SU-DHL-6 (cell line): ENCODE results near the gene PUM1.

Experiments used
- H2AFZ ChIP-seq: fragments of 200-600 bp; sonication (generic); 2 replicates; pipeline ENCODE4 v1.6.1; 2014; ENCODE audit warnings: low read depth, mild to moderate bottlenecking, moderate library complexity, mixed read lengths, antibody characterized with exemption, low read length; ENCODE audit not compliant: severe bottlenecking
- H3F3A ChIP-seq: fragments of 200-600 bp; shearing (Covaris generic); 2 replicates; pipeline ENCODE4 v1.6.0; 2016; ENCODE audit warnings: antibody characterized with exemption, mild to moderate bottlenecking; ENCODE audit not compliant: insufficient read depth
- H3K27ac ChIP-seq: fragments of 200-600 bp; sonication (generic); 2 replicates; pipeline ENCODE4 v1.5.1; 2016; ENCODE audit warnings: low read depth, mild to moderate bottlenecking, low read length, moderate library complexity, mixed read lengths
- H3K27me3 ChIP-seq: fragments of 200-600 bp; sonication (generic), shearing (Covaris generic); 2 replicates; pipeline ENCODE4 v1.6.0; 2014; ENCODE audit warnings: mild to moderate bottlenecking, low read length
- H3K36me3 ChIP-seq: fragments of 200-600 bp; sonication (generic); 2 replicates; pipeline ENCODE4 v1.6.1; 2014; ENCODE audit warnings: mild to moderate bottlenecking, low read length, mixed read lengths
- H3K4me2 ChIP-seq: fragments of 300-600, 200-600 bp; shearing (Covaris generic), sonication (generic); 2 replicates; pipeline ENCODE4 v1.6.0; 2014; ENCODE audit warnings: low read length, low read depth, mild to moderate bottlenecking; ENCODE audit not compliant: poor library complexity, severe bottlenecking
- H3K4me3 ChIP-seq: fragments of 200-600 bp; sonication (generic); 2 replicates; pipeline ENCODE4 v1.5.1; 2014; ENCODE audit warnings: antibody characterized with exemption, low read length, mild to moderate bottlenecking, mixed read lengths; ENCODE audit not compliant: insufficient read depth, poor library complexity, severe bottlenecking
- H3K79me2 ChIP-seq: fragments of 200-600 bp; sonication (generic); 2 replicates; pipeline ENCODE4 v1.6.1; 2014; ENCODE audit warnings: mild to moderate bottlenecking, low read length, moderate library complexity; ENCODE audit not compliant: insufficient read depth
- H3K9ac ChIP-seq: fragments of 200-600 bp; sonication (generic); 2 replicates; pipeline ENCODE4 v1.7.0; 2014; ENCODE audit warnings: mild to moderate bottlenecking, low read length
- H3K9me2 ChIP-seq: fragments of 200-600 bp; sonication (generic); replicated peaks from 2 replicates; pipeline ENCODE4 v1.6.1; 2014; ENCODE audit warnings: low read length; ENCODE audit not compliant: insufficient read depth
- H3K9me3 ChIP-seq: fragments of 200-600 bp; sonication (generic); 2 replicates; pipeline ENCODE4 v1.6.1; 2014; ENCODE audit warnings: low read length, mixed read lengths; ENCODE audit not compliant: insufficient read depth
- H4K20me1 ChIP-seq: fragments of 200-600 bp; sonication (generic); 2 replicates; pipeline ENCODE4 v1.6.1; 2014; ENCODE audit warnings: low read depth, mild to moderate bottlenecking, antibody characterized with exemption, low read length, moderate library complexity, mixed read lengths
- CTCF ChIP-seq: fragments of 200-600 bp; sonication (generic); IDR thresholded peaks from one replicate; pipeline ENCODE4 v1.5.1; 2017; ENCODE audit warnings: antibody characterized with exemption, mild to moderate bottlenecking, low read length, moderate library complexity; ENCODE audit not compliant: insufficient read depth, poor library complexity, severe bottlenecking
- EZH2phosphoT487 ChIP-seq: fragments of 200-600 bp; sonication (generic), shearing (Covaris generic); conservative IDR thresholded peaks from 2 replicates; pipeline ENCODE4 v1.6.1; 2018; ENCODE audit warnings: mild to moderate bottlenecking, antibody characterized with exemption, low read length, moderate library complexity, mixed read lengths

The PUM1 gene

GRCh38 chr1:30955448-30956015 lies 110.0 kb downstream of the PUM1 start:
- peaks cover 40% of the 10 kb centered on the region for H3K36me3 ChIP-seq
- TF ChIP-seq CTCF, result no peak
- no peak for TF ChIP-seq EZH2phosphoT487
- H3K79me2 ChIP-seq, result peaks cover 15% of the 10 kb centered on the region
- no peak overlapping the region for H3K27ac ChIP-seq
- no peaks in the 10 kb centered on the region for H3K9me2 ChIP-seq
- H3K9ac ChIP-seq, result no peak overlapping the region
- H3K4me3 ChIP-seq, result no peak overlapping the region
- no peak overlapping the region for H2AFZ ChIP-seq
- no peaks in the 10 kb centered on the region for H4K20me1 ChIP-seq
- H3K27me3 ChIP-seq, result no peaks in the 10 kb centered on the region
- H3F3A ChIP-seq, result no peaks in the 10 kb centered on the region
- H3K9me3 ChIP-seq, result no peaks in the 10 kb centered on the region
- no peak overlapping the region for H3K4me2 ChIP-seq

GRCh38 chr1:30953685-30954084 lies 111.8 kb downstream of the PUM1 start:
- no peaks in the 10 kb centered on the region for H3F3A ChIP-seq
- peaks cover 8% of the 10 kb centered on the region for H3K79me2 ChIP-seq
- H3K27ac ChIP-seq, result no peak overlapping the region
- H3K4me2 ChIP-seq, result no peak overlapping the region
- no peak overlapping the region for H3K4me3 ChIP-seq
- H3K9ac ChIP-seq, result no peak overlapping the region
- TF ChIP-seq EZH2phosphoT487 (no peak), CTCF (no peak)
- H3K9me3 ChIP-seq, result no peaks in the 10 kb centered on the region
- H3K9me2 ChIP-seq, result no peaks in the 10 kb centered on the region
- no peaks in the 10 kb centered on the region for H3K27me3 ChIP-seq
- no peak overlapping the region for H2AFZ ChIP-seq
- no peaks in the 10 kb centered on the region for H4K20me1 ChIP-seq
- peaks cover 37% of the 10 kb centered on the region for H3K36me3 ChIP-seq

- H3K4me3 ChIP-seq, result no peak overlapping the region
- H3K27ac ChIP-seq, result no peak overlapping the region
- no peaks in the 10 kb centered on the region for H3K9me3 ChIP-seq
- peaks cover 38% of the 10 kb centered on the region for H3K36me3 ChIP-seq
- H3K27me3 ChIP-seq, result no peaks in the 10 kb centered on the region
- H3K9me2 ChIP-seq, result no peaks in the 10 kb centered on the region
- H3F3A ChIP-seq, result no peaks in the 10 kb centered on the region
- H3K4me2 ChIP-seq, result no peak overlapping the region
- TF ChIP-seq CTCF, result no peak
- peaks cover 4% of the 10 kb centered on the region for H3K79me2 ChIP-seq
- H2AFZ ChIP-seq, result no peak overlapping the region
- no peak overlapping the region for H3K9ac ChIP-seq
- H4K20me1 ChIP-seq, result no peaks in the 10 kb centered on the region
Measured at GRCh38 chr1:30952098-30952497, 113.4 kb downstream of the PUM1 start.
